Astrocyte of the spinal cord (primary cell): ENCODE measurements around the gene DYRK1A.

Experiments
- DNase-seq: peaks from one replicate; pipeline ENCODE4 v3.0.0; 2011; ENCODE audit warnings: low read depth, low spot score
- H3K4me3 ChIP-seq: 2 replicates; pipeline ENCODE4 v1.5.1; 2011; ENCODE audit warnings: low read depth, mild to moderate bottlenecking, low read length, moderate library complexity
- CTCF ChIP-seq: IDR thresholded peaks from 2 replicates; pipeline ENCODE4 v1.5.1; 2012; ENCODE audit warnings: low read depth, mild to moderate bottlenecking, low read length, inconsistent platforms
- in situ Hi-C: cut with HindIII; loops from 2 replicates; pipeline ENCODE4 v1.10.0; 2017; ENCODE audit warnings: low sequenced_read_pairs

The DYRK1A gene

GRCh38 chr21:37528150-37528937, 161.8 kb downstream of the DYRK1A start:
- no peak overlapping the region for H3K4me3 ChIP-seq
- TF ChIP-seq CTCF = no peak
- no peak for DNase-seq
- in situ Hi-C loops = no loop called here

GRCh38 chr21:37529649-37530048, 163.1 kb downstream of the DYRK1A start:
- no peak for DNase-seq
- in situ Hi-C loops = no loop called here
- no peak for TF ChIP-seq CTCF
- H3K4me3 ChIP-seq = no peak overlapping the region

GRCh38 chr21:37530901-37531351, 164.4 kb downstream of the DYRK1A start:
- no peak overlapping the region for H3K4me3 ChIP-seq
- no peak for TF ChIP-seq CTCF
- no peak for DNase-seq
- in situ Hi-C loops = no loop called here

- H3K4me3 ChIP-seq = no peak overlapping the region
- no peak for TF ChIP-seq CTCF
- no peak for DNase-seq
- in situ Hi-C loops = no loop called here
Measured at GRCh38 chr21:37531431-37531932, 164.9 kb downstream of the DYRK1A start.

- H3K4me3 ChIP-seq = no peak overlapping the region
- TF ChIP-seq CTCF = no peak
- DNase-seq = peak; percentile 38
- in situ Hi-C loops = no loop called here
Measured at GRCh38 chr21:37532868-37533780, 166.6 kb downstream of the DYRK1A start.

- in situ Hi-C loops = no loop called here
- TF ChIP-seq CTCF = no peak
Measured at GRCh38 chr21:37534431-37534830, 167.9 kb downstream of the DYRK1A start.

More at GRCh38 chr21:37534431-37534830, 167.9 kb downstream of the DYRK1A start:
- DNase-seq = no peak
- H3K4me3 ChIP-seq = no peak overlapping the region
